GM12878 (cell line): ENCODE measurements around the gene RGS6. TPM values are rescaled to one million over a fixed set of nuclear protein-coding genes. Genes with fewer than 3 reads are reported as not detected.

Source experiments
- ATAC-seq: fragments of 200-7000 bp; cut with Tn5 transposase; 3 replicates; pipeline ENCODE4 v1.9.1; 2020; ENCODE audit warnings: mild to moderate bottlenecking, moderate library complexity
- BruUV-seq: library from RNA; stranded (reverse); fragments of 400-500 nt; replicated peaks from 2 replicates; lab custom pipeline; 2021; lab: Mats Ljungman, UMichigan
- CTCF ChIA-PET: fragments of 300-600 bp; sonication (Branson Sonifier 250); formaldehyde crosslinking; extraction: SDS; loops from one replicate; lab custom pipeline; 2021; ENCODE audit warnings: inconsistent platforms; lab: Yijun Ruan, JAX
- POLR2A ChIA-PET: fragments of 350-600 bp; formaldehyde crosslinking; extraction: SDS; loops from one replicate; lab custom pipeline; 2021; ENCODE audit warnings: inconsistent platforms; lab: Charles Lee
- RAD21 ChIA-PET: fragments of 300-600 bp; sonication (Branson Sonifier 250); formaldehyde crosslinking; loops from one replicate; lab custom pipeline; 2023; ENCODE audit warnings: antibody characterized with exemption; ENCODE audit not compliant: unreplicated experiment; lab: Charles Lee
- SMC1A ChIA-PET: fragments of 300-600 bp; sonication (Branson Sonifier 250); formaldehyde crosslinking; loops from one replicate; lab custom pipeline; 2023; ENCODE audit not compliant: unreplicated experiment, uncharacterized antibody; lab: Charles Lee
- DNase-seq: peaks from one replicate; pipeline ENCODE4 v3.0.0-alpha.2; 2011; ENCODE audit warnings: low read depth, low spot score
- FAIRE-seq: peaks from 3 replicates; lab custom pipeline; 2011; peaks lifted over from hg19 to GRCh38; lab: Jason Lieb, UNC
- H2AFZ ChIP-seq: 2 replicates; pipeline ENCODE4 v1.6.0; 2011; ENCODE audit warnings: low read depth, low read length, control low read depth; ENCODE audit not compliant: control insufficient read depth
- H3K27ac ChIP-seq: 2 replicates; pipeline ENCODE4 v1.5.1; 2011; ENCODE audit warnings: control low read depth; ENCODE audit not compliant: control insufficient read depth, insufficient read depth
- H3K27me3 ChIP-seq, 2 experiments: replicated peaks in 1 of 2; 2 replicates each; pipeline versions ENCODE4 v1.6.0 to v1.6.1; 2011; ENCODE audit warnings: low read length in 1 of 2; ENCODE audit not compliant: control insufficient read depth in 2 of 2, insufficient read depth in 2 of 2
- H3K36me3 ChIP-seq, 2 experiments: 2 replicates each; pipeline ENCODE4 v1.5.1; 2011; ENCODE audit warnings: low read length in 1 of 2; ENCODE audit not compliant: control insufficient read depth in 2 of 2, insufficient read depth in 2 of 2
- H3K4me1 ChIP-seq: 2 replicates; pipeline ENCODE4 v1.6.1; 2011; ENCODE audit warnings: mild to moderate bottlenecking, low read length, moderate library complexity, mixed read lengths; ENCODE audit not compliant: control insufficient read depth, insufficient read depth
- H3K4me2 ChIP-seq: 2 replicates; pipeline ENCODE4 v1.6.0; 2011; ENCODE audit warnings: control low read depth; ENCODE audit not compliant: control insufficient read depth, insufficient read depth
- H3K4me3 ChIP-seq: fragments of 200-600 bp; sonication (generic); 2 replicates; pipeline ENCODE4 v1.5.1; 2016
- H3K79me2 ChIP-seq: 2 replicates; pipeline ENCODE4 v1.6.0; 2011; ENCODE audit warnings: low read length; ENCODE audit not compliant: control insufficient read depth, insufficient read depth
- H3K9ac ChIP-seq: 2 replicates; pipeline ENCODE4 v1.8.0; 2011; ENCODE audit warnings: low read length, control low read depth, mixed read lengths; ENCODE audit not compliant: control insufficient read depth, insufficient read depth
- H3K9me3 ChIP-seq: replicated peaks from 3 replicates; pipeline ENCODE4 v1.5.1; 2011; ENCODE audit warnings: mild to moderate bottlenecking, low read length; ENCODE audit not compliant: control insufficient read depth, insufficient read depth
- H4K20me1 ChIP-seq: 2 replicates; pipeline ENCODE4 v1.6.0; 2011; ENCODE audit not compliant: control insufficient read depth, insufficient read depth
- BCL3 ChIP-seq: IDR thresholded peaks from 2 replicates; pipeline ENCODE4 v1.6.1; 2011; ENCODE audit warnings: borderline replicate concordance, low read depth, mild to moderate bottlenecking, moderate library complexity, low read length; ENCODE audit not compliant: insufficient read depth, poor library complexity, severe bottlenecking
- CTCF ChIP-seq, 3 experiments: IDR thresholded peaks in 2 of 3; conservative IDR thresholded peaks in 1 of 3; 2 replicates each; pipeline ENCODE4 v1.5.1; 2011; ENCODE audit warnings: low read depth in 3 of 3, low read length in 3 of 3, mild to moderate bottlenecking in 3 of 3, control low read depth in 2 of 3, moderate library complexity in 2 of 3, inconsistent platforms in 1 of 3, mixed read lengths in 1 of 3; ENCODE audit not compliant: control insufficient read depth in 2 of 3, insufficient read depth in 1 of 3; ENCODE audit errors: extremely low read depth in 1 of 3
- ELK1 ChIP-seq: IDR thresholded peaks from 2 replicates; pipeline ENCODE4 v1.6.1; 2012; ENCODE audit warnings: low read depth, low read length, improper control_type of control experiment
- KLF5 ChIP-seq: fragments of 450-650 bp; IDR thresholded peaks from 2 replicates; pipeline ENCODE4 v1.6.1; 2014; ENCODE audit warnings: mild to moderate bottlenecking; ENCODE audit not compliant: partially characterized antibody
- MXI1 ChIP-seq: fragments of 150-350 bp; IDR thresholded peaks from 2 replicates; pipeline ENCODE4 v1.6.1; 2011; ENCODE audit warnings: low read depth, mild to moderate bottlenecking, inconsistent platforms, low read length, improper control_type of control experiment
- SPI1 ChIP-seq: IDR thresholded peaks from 2 replicates; pipeline ENCODE4 v1.6.1; 2011; ENCODE audit warnings: low read depth, mild to moderate bottlenecking, low read length, moderate library complexity, borderline replicate concordance; ENCODE audit not compliant: insufficient read depth
- YY1 ChIP-seq: IDR thresholded peaks from 2 replicates; pipeline ENCODE4 v1.6.1; 2011; ENCODE audit warnings: low read depth, mild to moderate bottlenecking, low read length
- WGBS: methylation state at CpG from one replicate; pipeline ENCODE4 v1.1.6; 2016; ENCODE audit warnings: low lambda C conversion rate; ENCODE audit not compliant: insufficient replicate concordance, insufficient coverage; ENCODE audit errors: missing lambda C conversion rate; 5-methylcytosine and 5-hydroxymethylcytosine counted together
- in situ Hi-C: fragments of 300-500 bp; cut with MboI; formaldehyde crosslinking; loops from 9 replicates; pipeline ENCODE4 v1.14.3; 2018; ENCODE audit warnings: mixed read lengths
- intact Hi-C: fragments of 100-400 bp; cut with micrococcal nuclease; formaldehyde crosslinking; loops from one replicate; pipeline ENCODE4 v1.14.2; 2022; ENCODE audit not compliant: unreplicated experiment
- polyA plus RNA-seq, 11 experiments: library from polyadenylated mRNA; depleted of rRNA in 4 of 11; unstranded in 6 of 11; stranded (reverse) in 5 of 11; fragments of >200 nt; fragmentation: Nextera tagmentation in 4 of 11; fragmentation: Illumina TruSeq in 1 of 11; extraction: Ambion mirVana in 4 of 11; extraction: Trizol in 1 of 11; gene quantifications; 1 replicate in 1 of 11; 2 replicates in 10 of 11; pipeline versions ENCODE4 v1.2.1 to v1.2.3, GENCODE V29; 2011 to 2016; ENCODE audit warnings: inconsistent platforms in 2 of 11, missing spikeins in 2 of 11, low read depth in 1 of 11
- total RNA-seq, 4 experiments: library from RNA; depleted of rRNA in 3 of 4; stranded (reverse); fragments of >200 nt in 3 of 4; fragmentation: Illumina TruSeq in 1 of 4; extraction: Trizol in 1 of 4; gene quantifications; 2 replicates each; pipeline versions ENCODE4 v1.2.1 to v1.2.3, GENCODE V29; 2013 to 2021

The RGS6 gene
- total and polyA plus RNA-seq, 10 of the 15 experiments (the other 5 are each of a cell fraction or from before 2014, with no cell fraction given), result 3.9 to 18.1 (median 12.4) TPM

- Histone ChIP-seq H3K9me3 (peaks cover 4% of the 10 kb centered on the region; the same call in 2 of the 3 replicates), H3K36me3 (no peaks in the 10 kb centered on the region), H3K4me1 (peaks cover 19% of the 10 kb centered on the region), H3K79me2 (no peaks in the 10 kb centered on the region), H3K27ac (no peak overlapping the region), H3K4me2 (no peak overlapping the region), H3K4me3 (no peak overlapping the region), H2AFZ (no peak overlapping the region), H3K27me3 (no peaks in the 10 kb centered on the region), H3K9ac (no peak overlapping the region), H4K20me1 (no peaks in the 10 kb centered on the region)
- DNase-seq, result no peak
- 70% methylated on average over 4 of the region's 4 CpGs for WGBS
- intact Hi-C loops (no loop called here), in situ Hi-C loops (no loop called here)
- CTCF ChIA-PET, result no interaction called here
- no TSS peak for BruUV-seq
- no peak for ATAC-seq
- RAD21 ChIA-PET, result no interaction called here
- TF ChIP-seq MXI1, result no peak
- no peak for TF ChIP-seq KLF5
- TF ChIP-seq ELK1, result no peak
- TF ChIP-seq YY1, result no peak
- no peak for TF ChIP-seq BCL3
- no peak for TF ChIP-seq SPI1
- TF ChIP-seq CTCF (IDR thresholded peaks at IDR 0.05 in 2 of 3, conservative IDR thresholded peaks at IDR 0.05 in 1 of 3; ENCODE audit: control insufficient read depth in 2 of 3, extremely low read depth in 1 of 3, insufficient read depth in 1 of 3, low read depth in 3 of 3, low read length in 3 of 3), result no peak
- SMC1A ChIA-PET, result no interaction called here
- POLR2A ChIA-PET, result no interaction called here
- FAIRE-seq, result no peak
Measured at GRCh38 chr14:72591391-72591790, 659.2 kb downstream of the RGS6 start.
